ENCODE measurements around the gene ABCB10. TPM values are rescaled to one million over a fixed set of nuclear protein-coding genes. Genes with fewer than 3 reads are reported as not detected.

Gene ABCB10
- polyA plus RNA-seq, 1 donor (not counting 4 experiments of a cell fraction or from before 2014, with no cell fraction given), result 14.3 TPM

GRCh38 chr1:229480495-229480894, 78.0 kb downstream of the ABCB10 start:
- H3K27me3 ChIP-seq (ENCODE audit: control insufficient read depth, extremely low read depth, insufficient read depth, low read length), result no peaks in the 10 kb centered on the region
- no peak overlapping the region for H3K9ac ChIP-seq (ENCODE audit: control insufficient read depth, extremely low read depth, insufficient read depth, low read length)
- no peaks in the 10 kb centered on the region for H3K4me1 ChIP-seq (ENCODE audit: control insufficient read depth, extremely low read depth, insufficient read depth, low read length)
- no peaks in the 10 kb centered on the region for H3K9me3 ChIP-seq (ENCODE audit: control insufficient read depth, low read depth, low read length)
- H4K20me1 ChIP-seq (ENCODE audit: control insufficient read depth, extremely low read depth, insufficient read depth, low read length), result no peaks in the 10 kb centered on the region
- DNase-seq (ENCODE audit: low read depth, low spot score), result no peak
- no peak overlapping the region for H3K4me2 ChIP-seq (ENCODE audit: control insufficient read depth, extremely low read depth, insufficient read depth, low read depth, low read length)
- no peaks in the 10 kb centered on the region for H3K9me1 ChIP-seq (ENCODE audit: control insufficient read depth, extremely low read depth, insufficient read depth, low read length)
- dilution Hi-C loops (cut with MboI; ENCODE audit: extremely low pct_ligation_motif_present, low sequenced_read_pairs), result no loop called here
- H3K4me3 ChIP-seq (ENCODE audit: control insufficient read depth in 2 of 3, extremely low read depth in 1 of 3, insufficient read depth in 2 of 3, low read depth in 1 of 3, low read length in 3 of 3), result no peak overlapping the region
- H3K36me3 ChIP-seq (ENCODE audit: control insufficient read depth in 2 of 2, extremely low read depth in 1 of 2, insufficient read depth in 2 of 2, low read length in 2 of 2), result peaks cover 16 to 17% of the 10 kb centered on the region in 2 experiments
- no peak for FAIRE-seq
- no peak overlapping the region for H2AFZ ChIP-seq (ENCODE audit: control insufficient read depth, low read length)
- TF ChIP-seq EZH2 (IDR thresholded peaks at IDR 0.05; ENCODE audit: low read length), result no peak
- TF ChIP-seq, protein P1, sequence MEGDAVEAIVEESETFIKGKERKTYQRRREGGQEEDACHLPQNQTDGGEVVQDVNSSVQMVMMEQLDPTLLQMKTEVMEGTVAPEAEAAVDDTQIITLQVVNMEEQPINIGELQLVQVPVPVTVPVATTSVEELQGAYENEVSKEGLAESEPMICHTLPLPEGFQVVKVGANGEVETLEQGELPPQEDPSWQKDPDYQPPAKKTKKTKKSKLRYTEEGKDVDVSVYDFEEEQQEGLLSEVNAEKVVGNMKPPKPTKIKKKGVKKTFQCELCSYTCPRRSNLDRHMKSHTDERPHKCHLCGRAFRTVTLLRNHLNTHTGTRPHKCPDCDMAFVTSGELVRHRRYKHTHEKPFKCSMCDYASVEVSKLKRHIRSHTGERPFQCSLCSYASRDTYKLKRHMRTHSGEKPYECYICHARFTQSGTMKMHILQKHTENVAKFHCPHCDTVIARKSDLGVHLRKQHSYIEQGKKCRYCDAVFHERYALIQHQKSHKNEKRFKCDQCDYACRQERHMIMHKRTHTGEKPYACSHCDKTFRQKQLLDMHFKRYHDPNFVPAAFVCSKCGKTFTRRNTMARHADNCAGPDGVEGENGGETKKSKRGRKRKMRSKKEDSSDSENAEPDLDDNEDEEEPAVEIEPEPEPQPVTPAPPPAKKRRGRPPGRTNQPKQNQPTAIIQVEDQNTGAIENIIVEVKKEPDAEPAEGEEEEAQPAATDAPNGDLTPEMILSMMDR (optimal IDR thresholded peaks at IDR 0.05 in 1 of 3, IDR thresholded peaks at IDR 0.05 in 1 of 3, conservative IDR thresholded peaks at IDR 0.05 in 1 of 3; ENCODE audit: extremely low read depth in 1 of 3, insufficient read depth in 2 of 3, low read length in 3 of 3), result no peak
- H3K27ac ChIP-seq (ENCODE audit: control insufficient read depth, insufficient read depth, low read length), result no peak overlapping the region
- H3K79me2 ChIP-seq (ENCODE audit: control insufficient read depth, insufficient read depth, low read length), result no peaks in the 10 kb centered on the region

GRCh38 chr1:229479660-229480399, 78.7 kb downstream of the ABCB10 start:
- H3K36me3 ChIP-seq (ENCODE audit: control insufficient read depth in 2 of 2, extremely low read depth in 1 of 2, insufficient read depth in 2 of 2, low read length in 2 of 2), result peaks cover 16 to 19% of the 10 kb centered on the region in 2 experiments
- H3K9ac ChIP-seq (ENCODE audit: control insufficient read depth, extremely low read depth, insufficient read depth, low read length), result no peak overlapping the region
- H3K27me3 ChIP-seq (ENCODE audit: control insufficient read depth, extremely low read depth, insufficient read depth, low read length), result no peaks in the 10 kb centered on the region
- H3K4me1 ChIP-seq (ENCODE audit: control insufficient read depth, extremely low read depth, insufficient read depth, low read length), result no peaks in the 10 kb centered on the region
- no peak overlapping the region for H2AFZ ChIP-seq (ENCODE audit: control insufficient read depth, low read length)
- DNase-seq (ENCODE audit: low read depth, low spot score) (no peak), FAIRE-seq (peak; percentile 5)
- no peaks in the 10 kb centered on the region for H3K79me2 ChIP-seq (ENCODE audit: control insufficient read depth, insufficient read depth, low read length)
- TF ChIP-seq, protein P1 (optimal IDR thresholded peaks at IDR 0.05 in 1 of 3, IDR thresholded peaks at IDR 0.05 in 1 of 3, conservative IDR thresholded peaks at IDR 0.05 in 1 of 3; ENCODE audit: extremely low read depth in 1 of 3, insufficient read depth in 2 of 3, low read length in 3 of 3), result no peak
- TF ChIP-seq EZH2 (IDR thresholded peaks at IDR 0.05; ENCODE audit: low read length), result no peak
- no peaks in the 10 kb centered on the region for H3K9me1 ChIP-seq (ENCODE audit: control insufficient read depth, extremely low read depth, insufficient read depth, low read length)
- H4K20me1 ChIP-seq (ENCODE audit: control insufficient read depth, extremely low read depth, insufficient read depth, low read length), result no peaks in the 10 kb centered on the region
- no peak overlapping the region for H3K4me3 ChIP-seq (ENCODE audit: control insufficient read depth in 2 of 3, extremely low read depth in 1 of 3, insufficient read depth in 2 of 3, low read depth in 1 of 3, low read length in 3 of 3)
- H3K9me3 ChIP-seq (ENCODE audit: control insufficient read depth, low read depth, low read length), result no peaks in the 10 kb centered on the region
- H3K27ac ChIP-seq (ENCODE audit: control insufficient read depth, insufficient read depth, low read length), result no peak overlapping the region
- dilution Hi-C loops (cut with MboI; ENCODE audit: extremely low pct_ligation_motif_present, low sequenced_read_pairs), result no loop called here
- no peak overlapping the region for H3K4me2 ChIP-seq (ENCODE audit: control insufficient read depth, extremely low read depth, insufficient read depth, low read depth, low read length)

All from keratinocyte (primary cell).